HepG2 (cell line): ENCODE measurements around the gene VCL. TPM values are rescaled to one million over a fixed set of nuclear protein-coding genes. Genes with fewer than 3 reads are reported as not detected.

Source experiments
- ATAC-seq: fragments of 200-7000 bp; cut with Tn5 transposase; 3 replicates; pipeline ENCODE4 v1.9.1; 2020; ENCODE audit warnings: mild to moderate bottlenecking, moderate library complexity
- BruUV-seq: library from RNA; stranded (reverse); fragments of 400-500 nt; replicated peaks from 2 replicates; lab custom pipeline; 2021; lab: Mats Ljungman, UMichigan
- CTCF ChIA-PET: fragments of 300-600 bp; formaldehyde crosslinking; extraction: SDS; loops from one replicate; lab custom pipeline; 2021; ENCODE audit warnings: low total read pairs, inconsistent platforms, low intra/inter-chr PET ratio; lab: Yijun Ruan, JAX
- POLR2A ChIA-PET: fragments of 350-600 bp; sonication (Branson Sonifier 250); formaldehyde crosslinking; loops from one replicate; lab custom pipeline; 2020; ENCODE audit warnings: antibody characterized with exemption, inconsistent platforms; lab: Yijun Ruan, JAX
- DNase-seq: peaks from one replicate; pipeline ENCODE4 v3.0.0-alpha.2; 2015; ENCODE audit warnings: low spot score
- FAIRE-seq: peaks from 3 replicates; lab custom pipeline; 2011; peaks lifted over from hg19 to GRCh38; lab: Jason Lieb, UNC
- H2AFZ ChIP-seq: one replicate; pipeline ENCODE4 v1.6.1; 2011; ENCODE audit warnings: low read length, inconsistent platforms
- H3K27ac ChIP-seq: fragments of 300-600 bp; 3 replicates; pipeline ENCODE4 v1.8.0; 2011; ENCODE audit warnings: mixed run types, mild to moderate bottlenecking, mixed read lengths, low read length, inconsistent platforms; ENCODE audit not compliant: insufficient read depth; ENCODE audit errors: extremely low read length
- H3K27me3 ChIP-seq, 2 experiments: fragments of 200-600 bp in 1 of 2; 2 replicates in 1 of 2; 3 replicates in 1 of 2; pipeline versions ENCODE4 v1.6.0 to v1.8.0; 2011; ENCODE audit warnings: low read length in 2 of 2, mild to moderate bottlenecking in 2 of 2, moderate library complexity in 2 of 2, inconsistent platforms in 1 of 2; ENCODE audit not compliant: insufficient read depth in 2 of 2, control insufficient read depth in 1 of 2
- H3K36me3 ChIP-seq, 2 experiments: fragments of 200-600 bp in 1 of 2; replicated peaks in 1 of 2; 2 replicates in 1 of 2; 3 replicates in 1 of 2; pipeline versions ENCODE4 v1.5.1 to v1.8.0; 2011; ENCODE audit warnings: low read length in 2 of 2, inconsistent platforms in 1 of 2; ENCODE audit not compliant: insufficient read depth in 2 of 2, control insufficient read depth in 1 of 2
- H3K4me1 ChIP-seq: 2 replicates; pipeline ENCODE4 v1.5.1; 2012; ENCODE audit warnings: low read length, inconsistent platforms; ENCODE audit not compliant: insufficient read depth
- H3K4me2 ChIP-seq: 2 replicates; pipeline ENCODE4 v1.6.0; 2011; ENCODE audit warnings: low read depth, low read length, inconsistent platforms
- H3K4me3 ChIP-seq, 3 experiments: fragments of 200-600 bp in 1 of 3; sonication (generic), shearing (Covaris generic) in 1 of 3; replicated peaks in 1 of 3; 2 replicates each; pipeline ENCODE4 v1.5.1; 2011 to 2016; ENCODE audit warnings: low read length in 3 of 3, inconsistent platforms in 2 of 3, low read depth in 2 of 3, mild to moderate bottlenecking in 2 of 3, control low read depth in 1 of 3, mixed read lengths in 1 of 3; ENCODE audit not compliant: insufficient read depth in 1 of 3
- H3K79me2 ChIP-seq: one replicate; pipeline ENCODE4 v1.6.1; 2011; ENCODE audit warnings: low read length, inconsistent platforms; ENCODE audit not compliant: insufficient read depth
- H3K9ac ChIP-seq: 2 replicates; pipeline ENCODE4 v1.6.0; 2011; ENCODE audit warnings: mild to moderate bottlenecking, low read depth, low read length, inconsistent platforms; ENCODE audit not compliant: insufficient read depth
- H3K9me3 ChIP-seq: 2 replicates; pipeline ENCODE4 v1.5.1; 2012; ENCODE audit warnings: mild to moderate bottlenecking, low read length
- H4K20me1 ChIP-seq: 2 replicates; pipeline ENCODE4 v1.6.0; 2011; ENCODE audit warnings: inconsistent platforms, mild to moderate bottlenecking, low read length, moderate library complexity; ENCODE audit not compliant: insufficient read depth
- ARID5B ChIP-seq: IDR thresholded peaks from 2 replicates; pipeline ENCODE4 v1.4.0; 2020; ENCODE audit warnings: mild to moderate bottlenecking, missing genetic modification reagents
- BCL3 ChIP-seq: sonication (generic); formaldehyde crosslinking; IDR thresholded peaks from 2 replicates; pipeline ENCODE4 v1.5.1; 2020; ENCODE audit warnings: mild to moderate bottlenecking, missing genetic modification reagents, moderate library complexity
- HDAC1 ChIP-seq: sonication (generic); formaldehyde crosslinking; IDR thresholded peaks from 2 replicates; pipeline ENCODE4 v1.5.1; 2020; ENCODE audit warnings: mild to moderate bottlenecking, missing genetic modification reagents
- ISL2 ChIP-seq: sonication (generic); formaldehyde crosslinking; IDR thresholded peaks from 2 replicates; pipeline ENCODE4 v1.5.0; 2020; ENCODE audit warnings: missing genetic modification reagents
- JUN ChIP-seq: sonication (generic); formaldehyde crosslinking; IDR thresholded peaks from 2 replicates; pipeline ENCODE4 v1.4.0; 2020; ENCODE audit warnings: mild to moderate bottlenecking, missing genetic modification reagents
- KDM6A ChIP-seq: IDR thresholded peaks from 2 replicates; pipeline ENCODE4 v1.6.1; 2016; ENCODE audit warnings: low read depth
- POLR2AphosphoS2 ChIP-seq: IDR thresholded peaks from 2 replicates; pipeline ENCODE4 v1.6.1; 2011; ENCODE audit warnings: low read depth, low read length, improper control_type of control experiment
- RNF2 ChIP-seq: fragments of 450-650 bp; conservative IDR thresholded peaks from 2 replicates; pipeline ENCODE4 v1.6.1; 2016; ENCODE audit warnings: low read depth
- ZBTB44 ChIP-seq: sonication (generic); formaldehyde crosslinking; IDR thresholded peaks from 2 replicates; pipeline ENCODE4 v1.4.0; 2020; ENCODE audit warnings: missing genetic modification reagents
- WGBS: methylation state at CpG from one replicate; pipeline ENCODE4 v1.1.6; 2017; ENCODE audit warnings: low lambda C conversion rate; 5-methylcytosine and 5-hydroxymethylcytosine counted together
- in situ Hi-C: cut with HindIII; loops from 2 replicates; pipeline ENCODE4 v1.10.0; 2017; ENCODE audit warnings: low pct_unique_long_range_greater_than_20kb; ENCODE audit not compliant: extremely low pct_ligation_motif_present
- intact Hi-C: fragments of 100-400 bp; cut with micrococcal nuclease; formaldehyde crosslinking; loops from one replicate; pipeline ENCODE4 v1.10.0; 2022; ENCODE audit not compliant: unreplicated experiment
- polyA plus RNA-seq, 8 experiments: library from polyadenylated mRNA; depleted of rRNA in 3 of 8; stranded (reverse) in 7 of 8; unstranded in 1 of 8; fragments of >200 nt; fragmentation: Illumina TruSeq in 4 of 8; extraction: Trizol in 4 of 8; gene quantifications; 2 replicates each; pipeline versions ENCODE4 v1.2.1 to v1.2.3, GENCODE V29; 2011 to 2016; ENCODE audit warnings: low read depth in 4 of 8, missing spikeins in 1 of 8, mixed read lengths in 1 of 8; ENCODE audit not compliant: insufficient read depth in 1 of 8
- total RNA-seq, 5 experiments: library from RNA; depleted of rRNA; stranded (reverse); fragments of >200 nt; fragmentation: Illumina TruSeq; extraction: Trizol; gene quantifications; 2 replicates each; pipeline ENCODE4 v1.2.3, GENCODE V29; 2016; ENCODE audit warnings: low read depth in 1 of 5

Gene VCL
- total and polyA plus RNA-seq, 2 of the 13 experiments (the other 11 are each of a cell fraction or from before 2014, with no cell fraction given) = 17.3 to 26.9 TPM

- no peak for FAIRE-seq
- TF ChIP-seq HDAC1 (CRISPR knock-in tag) (no peak), BCL3 (CRISPR knock-in tag) (no peak)
- no peaks in the 10 kb centered on the region; a peak in 1 of 5 replicates for H3K27me3 ChIP-seq
- H2AFZ ChIP-seq = no peak overlapping the region
- H3K79me2 ChIP-seq = no peaks in the 10 kb centered on the region
- no peaks in the 10 kb centered on the region for H3K9me3 ChIP-seq
- CTCF ChIA-PET = no interaction called here
- no peak overlapping the region for H3K9ac ChIP-seq
- H3K4me1 ChIP-seq = peaks cover 11% of the 10 kb centered on the region; the same call in 1 of the 2 replicates
- intact Hi-C loops = no loop called here
- WGBS = 67% methylated on average over 2 of the region's 2 CpGs
- no peaks in the 10 kb centered on the region for H3K36me3 ChIP-seq
- in situ Hi-C loops = no loop called here
- no peak overlapping the region for H3K4me3 ChIP-seq
- no peak for DNase-seq
- no peak overlapping the region for H3K4me2 ChIP-seq
- no peaks in the 10 kb centered on the region for H4K20me1 ChIP-seq
- POLR2A ChIA-PET = no interaction called here
- ATAC-seq = no peak
- H3K27ac ChIP-seq = no peak overlapping the region
- BruUV-seq = no TSS peak
Observed at GRCh38 chr10:73989594-73990150, 8.2 kb upstream of the VCL start.

- no peak for ATAC-seq
- in situ Hi-C loops = no loop called here
- TF ChIP-seq ISL2 = no peak
- TF ChIP-seq POLR2AphosphoS2 = no peak
- TF ChIP-seq JUN (CRISPR knock-in tag) = no peak
- TF ChIP-seq KDM6A = no peak
- TF ChIP-seq ZBTB44 (CRISPR knock-in tag) = no peak
- TF ChIP-seq ARID5B (CRISPR knock-in tag) = no peak
- TF ChIP-seq RNF2 = no peak
Observed at GRCh38 chr10:73991203-73991883, 6.6 kb upstream of the VCL start.

More at GRCh38 chr10:73991203-73991883, 6.6 kb upstream of the VCL start:
- ChIA-PET POLR2A (no interaction called here), CTCF (no interaction called here)
- H3K4me2 ChIP-seq = no peak overlapping the region
- H3K27me3 ChIP-seq = no peaks in the 10 kb centered on the region; a peak in 1 of 5 replicates
- no peak overlapping the region for H2AFZ ChIP-seq
- no peaks in the 10 kb centered on the region for H4K20me1 ChIP-seq
- 40% methylated on average over 3 of the region's 3 CpGs for WGBS
- H3K4me3 ChIP-seq = no peak overlapping the region
- H3K9ac ChIP-seq = no peak overlapping the region
- H3K27ac ChIP-seq = no peak overlapping the region
- intact Hi-C loops = no loop called here
- FAIRE-seq (no peak), DNase-seq (no peak)
- no TSS peak for BruUV-seq
- no peaks in the 10 kb centered on the region for H3K36me3 ChIP-seq
- H3K9me3 ChIP-seq = no peaks in the 10 kb centered on the region
- peaks cover 21% of the 10 kb centered on the region for H3K4me1 ChIP-seq
- no peaks in the 10 kb centered on the region for H3K79me2 ChIP-seq
